Measurements from ENCODE around the gene ADAMTSL1.

ADAMTSL1 gene

GRCh38 chr9:18666986-18667772, 193.2 kb downstream of the ADAMTSL1 start:
- no peak for DNase-seq

- no peak for DNase-seq
These were observed 195.0 kb downstream of the ADAMTSL1 start for GRCh38 chr9:18668944-18669343.

- DNase-seq: no peak
These were observed 198.8 kb downstream of the ADAMTSL1 start for GRCh38 chr9:18672706-18673105.

- DNase-seq: peak; percentile 11 to 26
These were observed 199.2 kb downstream of the ADAMTSL1 start for GRCh38 chr9:18673179-18673578.

- DNase-seq: no peak
These were observed 201.4 kb downstream of the ADAMTSL1 start for GRCh38 chr9:18675332-18675731.

GRCh38 chr9:18675973-18676372, 202.0 kb downstream of the ADAMTSL1 start:
- no peak for DNase-seq

GRCh38 chr9:18676525-18676924, 202.6 kb downstream of the ADAMTSL1 start:
- no peak for DNase-seq

GRCh38 chr9:18678821-18679590, 205.1 kb downstream of the ADAMTSL1 start:
- DNase-seq: no peak

GRCh38 chr9:18682907-18683306, 209.0 kb downstream of the ADAMTSL1 start:
- DNase-seq: no peak

GRCh38 chr9:18683312-18683711, 209.4 kb downstream of the ADAMTSL1 start:
- no peak for DNase-seq

- DNase-seq: no peak
These were observed 209.9 kb downstream of the ADAMTSL1 start for GRCh38 chr9:18683851-18684250.

GRCh38 chr9:18684593-18685317, 210.8 kb downstream of the ADAMTSL1 start:
- no peak for DNase-seq

- DNase-seq: no peak
These were observed 214.9 kb downstream of the ADAMTSL1 start for GRCh38 chr9:18688581-18689565.

- DNase-seq: no peak
These were observed 216.0 kb downstream of the ADAMTSL1 start for GRCh38 chr9:18689921-18690320.

GRCh38 chr9:18692268-18692667, 218.3 kb downstream of the ADAMTSL1 start:
- DNase-seq: no peak

- DNase-seq: no peak
These were observed 219.0 kb downstream of the ADAMTSL1 start for GRCh38 chr9:18692962-18693361.

- no peak for DNase-seq
These were observed 221.2 kb downstream of the ADAMTSL1 start for GRCh38 chr9:18694959-18695668.

- DNase-seq: no peak
These were observed 225.0 kb downstream of the ADAMTSL1 start for GRCh38 chr9:18698992-18699391.

- no peak for DNase-seq
These were observed 225.8 kb downstream of the ADAMTSL1 start for GRCh38 chr9:18699764-18700163.

GRCh38 chr9:18700714-18701113, 226.8 kb downstream of the ADAMTSL1 start:
- no peak for DNase-seq

- no peak for DNase-seq
These were observed 229.4 kb downstream of the ADAMTSL1 start for GRCh38 chr9:18703151-18703900.
